Fibroblast of lung (primary cell): ENCODE data around the gene POU2F2.
A peak's percentile ranks its signal among the peaks of the same experiment; 100 is the strongest.

Experiments
- EZH2 ChIP-seq: IDR thresholded peaks from 2 replicates; pipeline ENCODE4 v1.5.1; 2012; ENCODE audit warnings: low read length, control low read depth, mild to moderate bottlenecking; ENCODE audit errors: missing control alignments
- TF ChIP-seq, protein P1 (sequence below), 2 donors: IDR thresholded peaks in 1 of 2; conservative IDR thresholded peaks in 1 of 2; 1 replicate in 1 of 2; 2 replicates in 1 of 2; pipeline ENCODE4 v1.5.1; 2011 to 2012; ENCODE audit warnings: low read length in 2 of 2, control low read depth in 1 of 2, inconsistent platforms in 1 of 2, low read depth in 1 of 2, mild to moderate bottlenecking in 1 of 2

DNA sequence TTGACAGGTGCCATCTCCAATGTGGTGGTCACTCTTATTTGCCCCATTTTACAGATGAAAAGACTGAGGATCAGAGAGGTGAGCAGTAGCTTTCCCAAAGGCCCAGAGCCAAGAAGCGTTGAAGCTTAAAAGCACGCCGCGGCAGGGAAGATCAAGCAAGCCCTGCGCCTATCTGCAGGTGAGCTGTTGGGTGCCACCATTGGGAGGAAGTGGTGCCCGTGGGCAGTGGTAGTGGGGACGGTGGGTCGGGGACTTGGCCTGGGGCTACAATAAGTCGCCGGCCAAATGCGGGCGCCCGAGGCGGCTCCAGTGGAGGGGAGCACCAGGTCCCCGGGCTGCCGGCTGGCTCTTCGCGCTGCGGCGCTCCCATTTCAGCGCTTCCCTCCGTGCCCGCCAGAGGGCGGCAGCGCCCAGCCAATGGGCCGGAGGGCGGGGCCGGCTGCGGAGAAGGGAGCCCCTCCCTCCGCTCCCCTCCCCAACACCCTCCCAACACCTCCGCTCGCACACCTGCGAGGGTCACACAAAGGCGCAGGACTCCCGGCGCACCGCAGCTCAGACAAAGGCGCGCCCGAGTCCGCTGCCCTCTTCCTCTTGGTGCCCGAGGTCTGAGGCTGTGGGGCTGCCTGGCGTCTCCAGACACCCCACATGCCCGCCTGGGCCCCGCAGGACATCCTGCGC is 744 bp upstream of the POU2F2 start:
- TF ChIP-seq, protein P1, sequence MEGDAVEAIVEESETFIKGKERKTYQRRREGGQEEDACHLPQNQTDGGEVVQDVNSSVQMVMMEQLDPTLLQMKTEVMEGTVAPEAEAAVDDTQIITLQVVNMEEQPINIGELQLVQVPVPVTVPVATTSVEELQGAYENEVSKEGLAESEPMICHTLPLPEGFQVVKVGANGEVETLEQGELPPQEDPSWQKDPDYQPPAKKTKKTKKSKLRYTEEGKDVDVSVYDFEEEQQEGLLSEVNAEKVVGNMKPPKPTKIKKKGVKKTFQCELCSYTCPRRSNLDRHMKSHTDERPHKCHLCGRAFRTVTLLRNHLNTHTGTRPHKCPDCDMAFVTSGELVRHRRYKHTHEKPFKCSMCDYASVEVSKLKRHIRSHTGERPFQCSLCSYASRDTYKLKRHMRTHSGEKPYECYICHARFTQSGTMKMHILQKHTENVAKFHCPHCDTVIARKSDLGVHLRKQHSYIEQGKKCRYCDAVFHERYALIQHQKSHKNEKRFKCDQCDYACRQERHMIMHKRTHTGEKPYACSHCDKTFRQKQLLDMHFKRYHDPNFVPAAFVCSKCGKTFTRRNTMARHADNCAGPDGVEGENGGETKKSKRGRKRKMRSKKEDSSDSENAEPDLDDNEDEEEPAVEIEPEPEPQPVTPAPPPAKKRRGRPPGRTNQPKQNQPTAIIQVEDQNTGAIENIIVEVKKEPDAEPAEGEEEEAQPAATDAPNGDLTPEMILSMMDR (conservative IDR thresholded peaks at IDR 0.05 in 1 of 2, IDR thresholded peaks at IDR 0.05 in 1 of 2; ENCODE audit: low read depth in 1 of 2, low read length in 2 of 2) = peak; percentile 68 to 76
- no peak for TF ChIP-seq EZH2
